Measurements from ENCODE around the gene TAS2R50. TPM values are rescaled to one million over a fixed set of nuclear protein-coding genes. Genes with fewer than 3 reads are reported as not detected.

TAS2R50 gene
- total and polyA plus RNA-seq, 9 of the 15 experiments (the other 6 are each of a cell fraction or from before 2014, with no cell fraction given), result 0.06 to 1.3 (median 0.42) TPM; not detected in 3

DNA sequence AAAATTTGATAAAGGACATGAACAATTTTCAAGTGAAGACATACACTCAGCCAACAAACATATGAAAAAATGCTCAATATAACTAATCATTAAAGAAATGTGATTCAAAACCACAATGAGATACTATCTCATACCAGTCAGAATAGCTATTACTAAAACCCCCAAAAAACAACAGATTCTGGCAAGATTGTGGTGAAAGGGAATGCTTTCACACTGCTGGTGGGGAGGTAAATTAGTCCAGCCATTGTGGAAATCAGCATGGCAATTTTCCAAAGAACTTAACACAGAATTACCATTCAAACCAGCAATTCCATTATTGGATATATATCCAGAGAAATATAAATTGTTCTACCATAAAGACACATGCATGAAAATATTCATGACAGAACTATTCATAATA lies 29.0 kb downstream of the TAS2R50 start (continued):
- no peak for TF ChIP-seq MYBL2 (IDR thresholded peaks at IDR 0.05; ENCODE audit: low read depth)
- no peak for TF ChIP-seq MYBL2 (CRISPR knock-in tag; IDR thresholded peaks at IDR 0.05; ENCODE audit: borderline replicate concordance)
- TF ChIP-seq, protein P1, sequence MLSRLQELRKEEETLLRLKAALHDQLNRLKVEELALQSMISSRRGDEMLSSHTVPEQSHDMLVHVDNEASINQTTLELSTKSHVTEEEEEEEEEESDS (CRISPR knock-in tag; IDR thresholded peaks at IDR 0.05), result no peak
- TF ChIP-seq, protein P2, sequence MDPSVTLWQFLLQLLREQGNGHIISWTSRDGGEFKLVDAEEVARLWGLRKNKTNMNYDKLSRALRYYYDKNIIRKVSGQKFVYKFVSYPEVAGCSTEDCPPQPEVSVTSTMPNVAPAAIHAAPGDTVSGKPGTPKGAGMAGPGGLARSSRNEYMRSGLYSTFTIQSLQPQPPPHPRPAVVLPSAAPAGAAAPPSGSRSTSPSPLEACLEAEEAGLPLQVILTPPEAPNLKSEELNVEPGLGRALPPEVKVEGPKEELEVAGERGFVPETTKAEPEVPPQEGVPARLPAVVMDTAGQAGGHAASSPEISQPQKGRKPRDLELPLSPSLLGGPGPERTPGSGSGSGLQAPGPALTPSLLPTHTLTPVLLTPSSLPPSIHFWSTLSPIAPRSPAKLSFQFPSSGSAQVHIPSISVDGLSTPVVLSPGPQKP (CRISPR knock-in tag; IDR thresholded peaks at IDR 0.05), result no peak

DNA sequence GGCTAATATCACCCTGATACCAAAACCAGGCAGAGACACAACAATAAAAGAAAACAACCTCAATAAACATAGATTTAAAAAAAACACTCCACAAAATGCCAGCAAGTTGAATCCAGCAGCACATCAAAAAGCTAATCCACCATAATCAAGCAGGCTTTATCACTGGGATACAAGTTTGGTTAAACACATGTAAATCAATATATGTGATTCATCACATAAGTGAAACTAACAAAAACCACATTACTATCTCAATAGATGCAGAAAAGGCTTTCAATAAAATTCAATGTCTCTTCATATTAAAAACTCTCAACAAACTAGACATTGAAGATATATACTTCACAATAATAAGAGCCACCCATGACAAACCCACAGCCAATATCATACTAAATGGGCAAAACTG lies 30.6 kb downstream of the TAS2R50 start:
- CTCF ChIA-PET (ENCODE audit: low intra/inter-chr PET ratio), result no interaction called here
- TF ChIP-seq ZNF584 (CRISPR knock-in tag; IDR thresholded peaks at IDR 0.05; ENCODE audit: low read depth) (no peak), KAT7 (CRISPR knock-in tag; IDR thresholded peaks at IDR 0.05; ENCODE audit: borderline replicate concordance) (no peak), SNRNP70 (optimal IDR thresholded peaks at IDR 0.05; ENCODE audit: low read depth, low read length) (no peak), ERF (CRISPR knock-in tag; IDR thresholded peaks at IDR 0.05) (no peak), KDM5B (IDR thresholded peaks at IDR 0.05; ENCODE audit: insufficient replicate concordance, low read depth, low read length) (no peak), RAD21 (CRISPR knock-in tag; conservative IDR thresholded peaks at IDR 0.05 in 1 of 2, IDR thresholded peaks at IDR 0.05 in 1 of 2) (no peak), IFI16 (CRISPR knock-in tag; IDR thresholded peaks at IDR 0.05) (no peak), CBX5 (IDR thresholded peaks at IDR 0.05; ENCODE audit: borderline replicate concordance, low read depth) (no peak)
- TF ChIP-seq, protein P3, sequence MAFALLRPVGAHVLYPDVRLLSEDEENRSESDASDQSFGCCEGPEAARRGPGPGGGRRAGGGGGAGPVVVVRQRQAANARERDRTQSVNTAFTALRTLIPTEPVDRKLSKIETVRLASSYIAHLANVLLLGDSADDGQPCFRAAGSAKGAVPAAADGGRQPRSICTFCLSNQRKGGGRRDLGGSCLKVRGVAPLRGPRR (CRISPR knock-in tag; IDR thresholded peaks at IDR 0.05), result no peak
- H3K36me3 ChIP-seq (ENCODE audit: control insufficient read depth, insufficient read depth, low read length), result no peaks in the 10 kb centered on the region
- H2AFZ ChIP-seq (ENCODE audit: low read depth, low read length), result no peak overlapping the region
- FAIRE-seq, result no peak
- no peaks in the 10 kb centered on the region for H3K4me1 ChIP-seq (replicated peaks in 1 of 2; ENCODE audit: control insufficient read depth in 2 of 2, insufficient read depth in 2 of 2, low read length in 2 of 2)
- H3K27me3 ChIP-seq (ENCODE audit: control insufficient read depth in 2 of 2, insufficient read depth in 2 of 2, low read length in 2 of 2), result no peaks in the 10 kb centered on the region
- no peaks in the 10 kb centered on the region for H3K9me1 ChIP-seq (ENCODE audit: control insufficient read depth, insufficient read depth, low read length)
- BruUV-seq (replicated peaks), result no TSS peak
- intact Hi-C loops (cut with micrococcal nuclease) (no loop called here), in situ Hi-C loops (cut with MboI) (no loop called here)
- H4K20me1 ChIP-seq (replicated peaks; ENCODE audit: control insufficient read depth, insufficient read depth, low read length), result no peaks in the 10 kb centered on the region
- no peaks in the 10 kb centered on the region for H3K9me3 ChIP-seq (replicated peaks; ENCODE audit: control insufficient read depth, insufficient read depth, low read depth, low read length)
- POLR2A ChIA-PET, result no interaction called here
- H3K4me3 ChIP-seq, result no peak overlapping the region
- no peak overlapping the region for H3K4me2 ChIP-seq (ENCODE audit: insufficient read depth, low read length)
- H3K27ac ChIP-seq (ENCODE audit: extremely low read depth, low read depth, low read length), result no peak overlapping the region
- H3K79me2 ChIP-seq (ENCODE audit: control insufficient read depth, insufficient read depth, low read length), result no peaks in the 10 kb centered on the region
- no peak for DNase-seq (ENCODE audit: extremely low read depth in 1 of 4, low spot score in 3 of 4)
- no peak for ATAC-seq
- no peak overlapping the region for H3K9ac ChIP-seq (ENCODE audit: insufficient read depth in 1 of 2, low read depth in 2 of 2, low read length in 2 of 2)
